Measurements from ENCODE around the gene GPR158.

GPR158 gene

DNA sequence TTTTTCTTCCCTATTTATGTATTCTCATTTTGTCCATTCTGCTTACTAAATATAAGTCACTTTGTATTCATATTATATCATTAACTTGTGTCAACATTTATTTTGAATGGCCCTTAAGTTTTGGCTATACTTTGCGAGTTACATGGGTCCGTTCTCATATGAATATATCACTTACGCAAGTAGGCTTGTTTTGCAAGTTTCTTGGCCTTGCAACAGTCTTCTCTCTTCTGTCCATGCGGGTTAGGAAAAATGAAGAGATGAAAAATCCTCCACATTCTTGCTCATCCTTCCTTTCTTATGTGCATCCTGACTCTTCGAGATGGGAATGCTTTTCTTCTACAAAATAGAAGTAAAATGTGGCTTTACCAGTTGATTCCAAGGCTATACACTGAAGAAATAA is 82.8 kb downstream of the GPR158 start:
- no peak overlapping the region for H2AFZ ChIP-seq (ENCODE audit: low read depth)
- TF ChIP-seq, protein P1, sequence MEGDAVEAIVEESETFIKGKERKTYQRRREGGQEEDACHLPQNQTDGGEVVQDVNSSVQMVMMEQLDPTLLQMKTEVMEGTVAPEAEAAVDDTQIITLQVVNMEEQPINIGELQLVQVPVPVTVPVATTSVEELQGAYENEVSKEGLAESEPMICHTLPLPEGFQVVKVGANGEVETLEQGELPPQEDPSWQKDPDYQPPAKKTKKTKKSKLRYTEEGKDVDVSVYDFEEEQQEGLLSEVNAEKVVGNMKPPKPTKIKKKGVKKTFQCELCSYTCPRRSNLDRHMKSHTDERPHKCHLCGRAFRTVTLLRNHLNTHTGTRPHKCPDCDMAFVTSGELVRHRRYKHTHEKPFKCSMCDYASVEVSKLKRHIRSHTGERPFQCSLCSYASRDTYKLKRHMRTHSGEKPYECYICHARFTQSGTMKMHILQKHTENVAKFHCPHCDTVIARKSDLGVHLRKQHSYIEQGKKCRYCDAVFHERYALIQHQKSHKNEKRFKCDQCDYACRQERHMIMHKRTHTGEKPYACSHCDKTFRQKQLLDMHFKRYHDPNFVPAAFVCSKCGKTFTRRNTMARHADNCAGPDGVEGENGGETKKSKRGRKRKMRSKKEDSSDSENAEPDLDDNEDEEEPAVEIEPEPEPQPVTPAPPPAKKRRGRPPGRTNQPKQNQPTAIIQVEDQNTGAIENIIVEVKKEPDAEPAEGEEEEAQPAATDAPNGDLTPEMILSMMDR (conservative IDR thresholded peaks at IDR 0.05; ENCODE audit: low read depth, low read length), result no peak
- H3K4me3 ChIP-seq (IDR thresholded peaks at IDR 0.05; ENCODE audit: insufficient read depth, low read depth, low read length), result no peak overlapping the region
- no peak overlapping the region for H3K9ac ChIP-seq
- H3K4me1 ChIP-seq (ENCODE audit: low read depth, poor library complexity, severe bottlenecking), result no peaks in the 10 kb centered on the region
- no peaks in the 10 kb centered on the region for H4K20me1 ChIP-seq (ENCODE audit: insufficient read depth)
- H3K36me3 ChIP-seq (ENCODE audit: insufficient read depth), result no peaks in the 10 kb centered on the region
- H3K79me2 ChIP-seq (ENCODE audit: insufficient read depth, low read depth), result no peaks in the 10 kb centered on the region
- no peak overlapping the region for H3K27ac ChIP-seq
- H3K27me3 ChIP-seq (ENCODE audit: insufficient read depth, low read depth), result no peaks in the 10 kb centered on the region
- H3K4me2 ChIP-seq, result no peak overlapping the region

- Histone ChIP-seq H3K4me2 (no peak overlapping the region), H4K20me1 (ENCODE audit: insufficient read depth) (no peaks in the 10 kb centered on the region), H3K4me3 (IDR thresholded peaks at IDR 0.05; ENCODE audit: insufficient read depth, low read depth, low read length) (no peak overlapping the region), H2AFZ (ENCODE audit: low read depth) (no peak overlapping the region), H3K9ac (no peak overlapping the region), H3K27me3 (ENCODE audit: insufficient read depth, low read depth) (no peaks in the 10 kb centered on the region), H3K79me2 (ENCODE audit: insufficient read depth, low read depth) (no peaks in the 10 kb centered on the region), H3K4me1 (ENCODE audit: low read depth, poor library complexity, severe bottlenecking) (no peaks in the 10 kb centered on the region), H3K36me3 (ENCODE audit: insufficient read depth) (no peaks in the 10 kb centered on the region), H3K27ac (no peak overlapping the region)
- TF ChIP-seq, protein P1 (conservative IDR thresholded peaks at IDR 0.05; ENCODE audit: low read depth, low read length), result no peak
Measured at GRCh38 chr10:25261110-25261509, 86.3 kb downstream of the GPR158 start.

GRCh38 chr10:25261558-25261957 is 86.8 kb downstream of the GPR158 start:
- H4K20me1 ChIP-seq (ENCODE audit: insufficient read depth), result no peaks in the 10 kb centered on the region
- TF ChIP-seq, protein P1 (conservative IDR thresholded peaks at IDR 0.05; ENCODE audit: low read depth, low read length), result no peak
- H3K27ac ChIP-seq, result no peak overlapping the region
- H3K27me3 ChIP-seq (ENCODE audit: insufficient read depth, low read depth), result no peaks in the 10 kb centered on the region
- H3K4me2 ChIP-seq, result no peak overlapping the region
- no peaks in the 10 kb centered on the region for H3K36me3 ChIP-seq (ENCODE audit: insufficient read depth)
- no peak overlapping the region for H3K4me3 ChIP-seq (IDR thresholded peaks at IDR 0.05; ENCODE audit: insufficient read depth, low read depth, low read length)
- no peak overlapping the region for H3K9ac ChIP-seq
- H3K4me1 ChIP-seq (ENCODE audit: low read depth, poor library complexity, severe bottlenecking), result no peaks in the 10 kb centered on the region
- H2AFZ ChIP-seq (ENCODE audit: low read depth), result no peak overlapping the region
- H3K79me2 ChIP-seq (ENCODE audit: insufficient read depth, low read depth), result no peaks in the 10 kb centered on the region

- no peak overlapping the region for H3K27ac ChIP-seq
- H3K9ac ChIP-seq, result no peak overlapping the region
- H2AFZ ChIP-seq (ENCODE audit: low read depth), result no peak overlapping the region
- H3K4me2 ChIP-seq, result no peak overlapping the region
- no peaks in the 10 kb centered on the region for H3K79me2 ChIP-seq (ENCODE audit: insufficient read depth, low read depth)
- H4K20me1 ChIP-seq (ENCODE audit: insufficient read depth), result no peaks in the 10 kb centered on the region
- H3K27me3 ChIP-seq (ENCODE audit: insufficient read depth, low read depth), result no peaks in the 10 kb centered on the region
- no peak overlapping the region for H3K4me3 ChIP-seq (IDR thresholded peaks at IDR 0.05; ENCODE audit: insufficient read depth, low read depth, low read length)
- TF ChIP-seq, protein P1 (conservative IDR thresholded peaks at IDR 0.05; ENCODE audit: low read depth, low read length), result no peak
- no peaks in the 10 kb centered on the region for H3K4me1 ChIP-seq (ENCODE audit: low read depth, poor library complexity, severe bottlenecking)
- no peaks in the 10 kb centered on the region for H3K36me3 ChIP-seq (ENCODE audit: insufficient read depth)
Measured at GRCh38 chr10:25263931-25264330, 89.1 kb downstream of the GPR158 start.
